Measurements from ENCODE around the gene NUP160.
"Not testable (repeated sequence)": the region's sequence is repeated elsewhere in the genome, so short reads cannot be mapped to it uniquely, and the experiment has no call there.

The NUP160 gene

GRCh38 chr11:47889714-47890441 lies 41.7 kb upstream of the NUP160 start:
- no peak for TF ChIP-seq CTCF (IDR thresholded peaks at IDR 0.05; ENCODE audit: unreplicated experiment in 3 of 3)
- H3K27me3 Mint-ChIP-seq (ENCODE audit: low read depth), result no peaks in the 10 kb centered on the region
- H3K4me1 Mint-ChIP-seq, result no peaks in the 10 kb centered on the region
- peaks cover 3% of the 10 kb centered on the region for H3K9me3 Mint-ChIP-seq
- no peaks in the 10 kb centered on the region for H3K36me3 Mint-ChIP-seq (ENCODE audit: low read depth)
- no peak overlapping the region for H3K4me3 Mint-ChIP-seq
- no peak overlapping the region for H3K27ac Mint-ChIP-seq

GRCh38 chr11:47887910-47888569 lies 39.9 kb upstream of the NUP160 start:
- Mint-ChIP-seq H3K4me3 (no peak overlapping the region), H3K9me3 (peaks cover 3% of the 10 kb centered on the region), H3K27ac (no peak overlapping the region), H3K36me3 (ENCODE audit: low read depth) (no peaks in the 10 kb centered on the region), H3K27me3 (ENCODE audit: low read depth) (no peaks in the 10 kb centered on the region), H3K4me1 (no peaks in the 10 kb centered on the region)
- TF ChIP-seq CTCF (IDR thresholded peaks at IDR 0.05; ENCODE audit: unreplicated experiment in 3 of 3), result no peak

GRCh38 chr11:47886096-47886495 lies 37.9 kb upstream of the NUP160 start:
- Mint-ChIP-seq H3K4me3 (no peak overlapping the region), H3K36me3 (ENCODE audit: low read depth) (no peaks in the 10 kb centered on the region), H3K4me1 (no peaks in the 10 kb centered on the region), H3K9me3 (peaks cover 3% of the 10 kb centered on the region), H3K27me3 (ENCODE audit: low read depth) (no peaks in the 10 kb centered on the region), H3K27ac (peak overlapping the region in 2 of 3 experiments; percentile 83 to 84)
- TF ChIP-seq CTCF (IDR thresholded peaks at IDR 0.05; ENCODE audit: unreplicated experiment in 3 of 3), result no peak

GRCh38 chr11:47882437-47882836 lies 34.3 kb upstream of the NUP160 start:
- not testable (repeated sequence) for H3K27me3 Mint-ChIP-seq (ENCODE audit: low read depth); H3K4me3 Mint-ChIP-seq; H3K9me3 Mint-ChIP-seq; H3K27ac Mint-ChIP-seq; H3K36me3 Mint-ChIP-seq (ENCODE audit: low read depth); H3K4me1 Mint-ChIP-seq

GRCh38 chr11:47881145-47881544 lies 33.0 kb upstream of the NUP160 start:
- H3K27ac Mint-ChIP-seq, result no peak overlapping the region
- no peak overlapping the region for H3K4me3 Mint-ChIP-seq
- no peaks in the 10 kb centered on the region for H3K4me1 Mint-ChIP-seq
- peaks cover 10% of the 10 kb centered on the region for H3K9me3 Mint-ChIP-seq
- H3K36me3 Mint-ChIP-seq (ENCODE audit: low read depth), result no peaks in the 10 kb centered on the region
- peaks cover 5% of the 10 kb centered on the region for H3K27me3 Mint-ChIP-seq (ENCODE audit: low read depth)
- no peak for TF ChIP-seq CTCF (IDR thresholded peaks at IDR 0.05; ENCODE audit: unreplicated experiment in 3 of 3)

- Mint-ChIP-seq H3K36me3 (ENCODE audit: low read depth) (no peaks in the 10 kb centered on the region), H3K27ac (no peak overlapping the region), H3K9me3 (peaks cover 15% of the 10 kb centered on the region), H3K4me3 (no peak overlapping the region), H3K27me3 (ENCODE audit: low read depth) (peaks cover 5% of the 10 kb centered on the region), H3K4me1 (no peaks in the 10 kb centered on the region)
- no peak for TF ChIP-seq CTCF (IDR thresholded peaks at IDR 0.05; ENCODE audit: unreplicated experiment in 3 of 3)
These were observed 31.4 kb upstream of the NUP160 start for GRCh38 chr11:47879259-47880158.

- not testable (repeated sequence) for H3K36me3 Mint-ChIP-seq (ENCODE audit: low read depth); H3K4me1 Mint-ChIP-seq; H3K27me3 Mint-ChIP-seq (ENCODE audit: low read depth); H3K4me3 Mint-ChIP-seq; H3K27ac Mint-ChIP-seq
- peaks cover 22% of the 10 kb centered on the region for H3K9me3 Mint-ChIP-seq
These were observed 27.7 kb upstream of the NUP160 start for GRCh38 chr11:47875858-47876257.
